NT2/D1 (cell line): Measurements from ENCODE around the gene ADAMTS18.

ENCODE experiments used
- SUZ12 ChIP-seq: IDR thresholded peaks from 2 replicates; pipeline ENCODE4 v1.6.1; 2011; ENCODE audit not compliant: insufficient read length, insufficient read depth; ENCODE audit errors: extremely low read depth
- YY1 ChIP-seq: IDR thresholded peaks from 2 replicates; pipeline ENCODE4 v1.6.1; 2011; ENCODE audit not compliant: insufficient read length, insufficient read depth
- ZNF274 ChIP-seq: IDR thresholded peaks from 2 replicates; pipeline ENCODE4 v1.6.1; 2011; ENCODE audit warnings: mild to moderate bottlenecking, low read depth, low read length

- TF ChIP-seq ZNF274: no peak
- TF ChIP-seq YY1: no peak
- TF ChIP-seq SUZ12: no peak
Measured at GRCh38 chr16:77375396-77375795, 59.4 kb downstream of the ADAMTS18 start.
